Prostate gland (tissue), 2 donors: Measurements from ENCODE around the gene PMP22. TPM values are rescaled to one million over a fixed set of nuclear protein-coding genes. Genes with fewer than 3 reads are reported as not detected.

Experiments
- DNase-seq: peaks from one replicate; pipeline ENCODE4 v3.0.0-alpha.2; 2019; ENCODE audit warnings: low spot score
- H3K27ac ChIP-seq, 2 donors: fragments of 200-600 bp; sonication (generic); 2 replicates each; pipeline ENCODE4 v1.5.1; 2017 to 2019
- H3K27me3 ChIP-seq: fragments of 200-600 bp; sonication (generic); replicated peaks from 2 replicates; pipeline ENCODE4 v1.5.1; 2019; ENCODE audit not compliant: insufficient read depth
- H3K36me3 ChIP-seq, 2 donors: fragments of 200-600 bp; sonication (generic); 1 replicate in 1 of 2; 2 replicates in 1 of 2; pipeline versions ENCODE4 v1.5.1 to v1.8.1; 2017 to 2019
- H3K4me1 ChIP-seq: fragments of 200-600 bp; sonication (generic); replicated peaks from 2 replicates; pipeline ENCODE4 v1.5.1; 2019
- H3K4me3 ChIP-seq, 2 donors: fragments of 200-600 bp; sonication (generic); 2 replicates each; pipeline ENCODE4 v1.5.1; 2017 to 2019
- H3K9me3 ChIP-seq: fragments of 200-600 bp; sonication (generic); 2 replicates; pipeline ENCODE4 v1.5.1; 2017
- CTCF ChIP-seq, 4 experiments: fragments of 200-600 bp in 2 of 4; fragments of 450-650 bp in 2 of 4; sonication (generic) in 2 of 4; IDR thresholded peaks; 1 replicate in 3 of 4; 2 replicates in 1 of 4; pipeline ENCODE4 v1.5.1; 2016 to 2019; ENCODE audit warnings: antibody characterized with exemption in 4 of 4, mild to moderate bottlenecking in 2 of 4, moderate library complexity in 2 of 4
- POLR2A ChIP-seq: fragments of 450-650 bp; IDR thresholded peaks from one replicate; pipeline ENCODE4 v1.6.1; 2016; ENCODE audit warnings: antibody characterized with exemption, mild to moderate bottlenecking
- POLR2AphosphoS5 ChIP-seq: sonication (generic); formaldehyde crosslinking; IDR thresholded peaks from one replicate; pipeline ENCODE4 v1.6.1; 2017; ENCODE audit warnings: antibody characterized with exemption
- WGBS: methylation state at CpG from one replicate; pipeline ENCODE4 v1.1.5; 2018; 5-methylcytosine and 5-hydroxymethylcytosine counted together
- intact Hi-C: fragments of 100-400 bp; cut with DNase I; formaldehyde crosslinking; loops from one replicate; pipeline ENCODE4 v1.14.2; 2022
- total RNA-seq, 2 donors: library from RNA; depleted of rRNA; stranded (reverse); fragments of >200 nt; gene quantifications; one replicate each; pipeline ENCODE4 v1.1.0, GENCODE V29; 2016

The PMP22 gene
- total RNA-seq, 2 donors from 2014 or later = 22.5 to 76.1 TPM

DNA sequence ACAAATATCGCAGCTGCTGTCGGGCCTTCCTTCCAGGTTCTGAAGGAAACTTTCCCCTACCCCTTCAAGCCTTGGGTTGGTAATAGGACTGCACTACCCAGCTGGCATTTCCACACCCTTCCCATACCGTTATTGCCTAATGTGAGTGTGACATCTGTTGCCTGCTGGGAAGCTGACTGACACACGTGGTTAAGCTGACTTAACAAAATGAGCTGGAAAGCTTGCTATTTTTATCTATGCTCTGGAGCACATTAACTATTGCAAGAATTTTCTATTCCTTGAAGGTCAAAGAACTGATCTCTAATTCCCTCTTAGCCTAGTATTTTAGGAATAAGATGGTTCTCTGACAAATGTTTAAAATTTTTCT, 79.5 kb downstream of the PMP22 start:
- intact Hi-C loops = no loop called here
- WGBS = 19% methylated on average over 4 of the region's 4 CpGs
- no peaks in the 10 kb centered on the region for H3K27me3 ChIP-seq
- no peaks in the 10 kb centered on the region for H3K36me3 ChIP-seq
- no peaks in the 10 kb centered on the region for H3K9me3 ChIP-seq
- no peaks in the 10 kb centered on the region for H3K4me1 ChIP-seq
- no peak for TF ChIP-seq POLR2A
- no peak for TF ChIP-seq CTCF (IDR thresholded peaks at IDR 0.05)
- TF ChIP-seq POLR2AphosphoS5 = no peak
- H3K4me3 ChIP-seq = no peak overlapping the region
- H3K27ac ChIP-seq = no peak overlapping the region
- DNase-seq = no peak

- intact Hi-C loops = no loop called here
Observed at GRCh38 chr17:15184872-15185624, 80.1 kb downstream of the PMP22 start.

GRCh38 chr17:15181816-15182215, 83.3 kb downstream of the PMP22 start:
- TF ChIP-seq CTCF (IDR thresholded peaks at IDR 0.05) (no peak), POLR2AphosphoS5 (no peak), POLR2A (no peak)
- Histone ChIP-seq H3K27me3 (no peaks in the 10 kb centered on the region), H3K4me3 (no peak overlapping the region), H3K36me3 (no peaks in the 10 kb centered on the region), H3K9me3 (no peaks in the 10 kb centered on the region), H3K27ac (no peak overlapping the region), H3K4me1 (no peaks in the 10 kb centered on the region)
- intact Hi-C loops = no loop called here
- DNase-seq = no peak
- WGBS = 87% methylated on average over 6 of the region's 6 CpGs

More at GRCh38 chr17:15184872-15185624, 80.1 kb downstream of the PMP22 start:
- Histone ChIP-seq H3K36me3 (no peaks in the 10 kb centered on the region), H3K4me1 (no peaks in the 10 kb centered on the region), H3K27ac (no peak overlapping the region), H3K4me3 (no peak overlapping the region), H3K9me3 (no peaks in the 10 kb centered on the region), H3K27me3 (no peaks in the 10 kb centered on the region)
- WGBS = 78% methylated on average over 5 of the region's 5 CpGs
- no peak for DNase-seq
- no peak for TF ChIP-seq POLR2A
- TF ChIP-seq POLR2AphosphoS5 = no peak
- no peak for TF ChIP-seq CTCF (IDR thresholded peaks at IDR 0.05)

DNA sequence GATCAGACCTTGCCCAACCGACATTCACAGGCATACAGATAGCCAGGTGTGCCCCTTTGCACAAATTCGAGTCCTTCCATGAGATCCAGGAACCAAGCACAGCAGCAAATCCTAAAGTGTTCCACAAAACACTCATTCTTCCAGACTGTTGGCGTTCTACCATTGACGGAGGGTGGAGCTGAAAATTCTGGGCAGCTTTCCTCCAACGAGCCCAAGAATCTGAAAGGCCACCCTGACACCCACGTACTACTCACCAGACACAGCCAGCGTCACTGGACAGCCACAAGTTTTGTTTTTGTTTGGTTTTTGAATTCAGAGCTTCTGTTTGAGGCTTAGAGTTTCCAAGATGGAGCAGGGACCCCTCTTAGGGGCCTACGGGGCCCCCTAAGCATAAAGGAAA, 83.8 kb downstream of the PMP22 start:
- TF ChIP-seq POLR2AphosphoS5 (no peak), POLR2A (no peak), CTCF (IDR thresholded peaks at IDR 0.05) (no peak)
- H3K27ac ChIP-seq = no peak overlapping the region
- 91% methylated on average over 8 of the region's 8 CpGs for WGBS
- H3K36me3 ChIP-seq = no peaks in the 10 kb centered on the region
- H3K4me3 ChIP-seq = no peak overlapping the region
- no peaks in the 10 kb centered on the region for H3K9me3 ChIP-seq
- no peaks in the 10 kb centered on the region for H3K27me3 ChIP-seq
- H3K4me1 ChIP-seq = no peaks in the 10 kb centered on the region
- intact Hi-C loops = no loop called here
- DNase-seq = no peak

- H3K4me1 ChIP-seq = no peaks in the 10 kb centered on the region
- H3K27me3 ChIP-seq = no peaks in the 10 kb centered on the region
- no peak for DNase-seq
- H3K36me3 ChIP-seq = no peaks in the 10 kb centered on the region
- H3K27ac ChIP-seq = no peak overlapping the region
- no peak overlapping the region for H3K4me3 ChIP-seq
- 81% methylated on average over 8 of the region's 8 CpGs for WGBS
- intact Hi-C loops = no loop called here
- TF ChIP-seq CTCF (IDR thresholded peaks at IDR 0.05) (no peak), POLR2A (no peak)
- no peaks in the 10 kb centered on the region for H3K9me3 ChIP-seq
Observed at GRCh38 chr17:15180121-15180561, 85.0 kb downstream of the PMP22 start.
